HAP-1 (cell line): Measurements from ENCODE around the gene MLH3.
A peak's percentile ranks its signal among the peaks of the same experiment; 100 is the strongest.
"Not testable (repeated sequence)": the region's sequence is repeated elsewhere in the genome, so short reads cannot be mapped to it uniquely, and the experiment has no call there.

Experiments
- DNase-seq, 2 experiments: peaks; one replicate each; pipeline ENCODE4 v3.0.0-alpha.2; 2016 to 2020; ENCODE audit warnings: low spot score in 2 of 2
- H3K27me3 ChIP-seq: fragments of 250-450 bp; sonication (Bioruptor Pico); 2 replicates; pipeline ENCODE4 v1.5.1; 2020; ENCODE audit warnings: low read depth, mild to moderate bottlenecking, moderate library complexity
- H3K36me3 ChIP-seq: fragments of 250-450 bp; sonication (Bioruptor Pico); replicated peaks from 2 replicates; pipeline ENCODE4 v1.5.1; 2020; ENCODE audit warnings: mild to moderate bottlenecking
- H3K4me1 ChIP-seq: fragments of 250-450 bp; sonication (Bioruptor Pico); 2 replicates; pipeline ENCODE4 v1.5.1; 2020; ENCODE audit warnings: mild to moderate bottlenecking
- H3K4me3 ChIP-seq: fragments of 250-450 bp; sonication (Bioruptor Pico); 2 replicates; pipeline ENCODE4 v1.5.1; 2020; ENCODE audit warnings: mild to moderate bottlenecking, moderate library complexity
- H3K9me3 ChIP-seq: fragments of 250-450 bp; sonication (Bioruptor Pico); 2 replicates; pipeline ENCODE4 v1.5.1; 2020; ENCODE audit warnings: mild to moderate bottlenecking, moderate library complexity
- in situ Hi-C: fragments of 300-500 bp; cut with MboI; formaldehyde crosslinking; loops from 3 replicates; pipeline ENCODE4 v1.14.3; 2020; ENCODE audit warnings: low sequenced_read_pairs, inconsistent platforms, mixed read lengths

MLH3 gene

GRCh38 chr14:75081660-75082229, 30.5 kb upstream of the MLH3 start:
- Histone ChIP-seq H3K27me3 (no peaks in the 10 kb centered on the region), H3K36me3 (peaks cover 51% of the 10 kb centered on the region), H3K9me3 (no peaks in the 10 kb centered on the region), H3K4me3 (no peak overlapping the region), H3K4me1 (no peaks in the 10 kb centered on the region)
- in situ Hi-C loops: loop anchor here (25.0 kb wide), 1 partner anchor 144 kb away; no protein-coding TSS in a partner anchor
- DNase-seq: no peak

DNA sequence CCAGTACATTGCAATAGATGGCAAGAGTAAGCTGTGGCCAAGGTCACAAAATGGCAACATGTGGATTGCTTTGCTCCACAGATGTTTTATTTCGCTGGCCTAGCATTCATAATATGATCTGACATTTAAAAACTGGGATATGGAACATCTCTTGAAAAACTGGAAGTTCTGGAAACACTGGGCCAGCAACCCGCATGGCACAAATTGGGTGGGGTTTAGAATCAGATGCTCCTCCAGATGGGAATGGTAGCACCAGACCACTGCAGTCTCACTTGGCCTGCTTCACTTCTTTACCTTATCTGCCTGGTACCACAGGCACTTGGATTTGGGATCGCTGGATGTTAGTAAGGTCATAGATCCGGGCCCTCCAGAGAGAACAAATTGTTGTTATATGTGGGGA, 28.3 kb upstream of the MLH3 start:
- DNase-seq: no peak
- H3K4me1 ChIP-seq: no peaks in the 10 kb centered on the region
- H3K27me3 ChIP-seq: no peaks in the 10 kb centered on the region
- no peaks in the 10 kb centered on the region for H3K9me3 ChIP-seq
- peaks cover 28% of the 10 kb centered on the region for H3K36me3 ChIP-seq
- H3K4me3 ChIP-seq: no peak overlapping the region
- in situ Hi-C loops: loop anchor here (25.0 kb wide), 1 partner anchor 142 kb away; no protein-coding TSS in a partner anchor

- in situ Hi-C loops: loop anchor here (25.0 kb wide), 1 partner anchor 140 kb away; no protein-coding TSS in a partner anchor
- no peaks in the 10 kb centered on the region for H3K4me1 ChIP-seq
- H3K27me3 ChIP-seq: no peaks in the 10 kb centered on the region
- no peaks in the 10 kb centered on the region for H3K9me3 ChIP-seq
- no peak for DNase-seq
- no peak overlapping the region for H3K4me3 ChIP-seq
- H3K36me3 ChIP-seq: peaks cover 11% of the 10 kb centered on the region
Observed at GRCh38 chr14:75077794-75078193, 26.5 kb upstream of the MLH3 start.

- Histone ChIP-seq H3K36me3 (no peaks in the 10 kb centered on the region), H3K27me3 (no peaks in the 10 kb centered on the region), H3K4me1 (no peaks in the 10 kb centered on the region), H3K9me3 (no peaks in the 10 kb centered on the region), H3K4me3 (no peak overlapping the region)
- in situ Hi-C loops: no loop called here
- no peak for DNase-seq
Observed at GRCh38 chr14:75070383-75070782, 19.1 kb upstream of the MLH3 start.

- no peak for DNase-seq
- no peaks in the 10 kb centered on the region for H3K36me3 ChIP-seq
- no peaks in the 10 kb centered on the region for H3K27me3 ChIP-seq
- H3K9me3 ChIP-seq: no peaks in the 10 kb centered on the region
- no peak overlapping the region for H3K4me3 ChIP-seq
- in situ Hi-C loops: no loop called here
- no peaks in the 10 kb centered on the region for H3K4me1 ChIP-seq
Observed at GRCh38 chr14:75069811-75070145, 18.5 kb upstream of the MLH3 start.

- DNase-seq: no peak
- no peaks in the 10 kb centered on the region for H3K27me3 ChIP-seq
- H3K4me3 ChIP-seq: no peak within 1 kb of the TSS
- no peaks in the 10 kb centered on the region for H3K36me3 ChIP-seq
- H3K9me3 ChIP-seq: no peaks in the 10 kb centered on the region
- in situ Hi-C loops: no loop called here
- H3K4me1 ChIP-seq: no peaks in the 10 kb centered on the region; the same call in 1 of the 2 replicates
Observed at GRCh38 chr14:75069121-75069810, 18.0 kb upstream of the MLH3 start, which contains the start of gene ZC2HC1C. Gene ZC2HC1C, plus strand, starts transcription at chr14:75069641. Its CDS starts 933 bp downstream, at chr14:75070574.

- no peaks in the 10 kb centered on the region for H3K27me3 ChIP-seq
- in situ Hi-C loops: no loop called here
- H3K36me3 ChIP-seq: no peaks in the 10 kb centered on the region
- H3K9me3 ChIP-seq: no peaks in the 10 kb centered on the region
- no peaks in the 10 kb centered on the region; the same call in 1 of the 2 replicates for H3K4me1 ChIP-seq
- no peak for DNase-seq
- no peak overlapping the region for H3K4me3 ChIP-seq
Observed at GRCh38 chr14:75068294-75069120, 17.2 kb upstream of the MLH3 start.

- H3K4me3 ChIP-seq, H3K27me3 ChIP-seq, in situ Hi-C loops, H3K36me3 ChIP-seq, H3K4me1 ChIP-seq, H3K9me3 ChIP-seq, DNase-seq: not testable (repeated sequence)
Observed at GRCh38 chr14:75067765-75068164, 16.5 kb upstream of the MLH3 start.

DNA sequence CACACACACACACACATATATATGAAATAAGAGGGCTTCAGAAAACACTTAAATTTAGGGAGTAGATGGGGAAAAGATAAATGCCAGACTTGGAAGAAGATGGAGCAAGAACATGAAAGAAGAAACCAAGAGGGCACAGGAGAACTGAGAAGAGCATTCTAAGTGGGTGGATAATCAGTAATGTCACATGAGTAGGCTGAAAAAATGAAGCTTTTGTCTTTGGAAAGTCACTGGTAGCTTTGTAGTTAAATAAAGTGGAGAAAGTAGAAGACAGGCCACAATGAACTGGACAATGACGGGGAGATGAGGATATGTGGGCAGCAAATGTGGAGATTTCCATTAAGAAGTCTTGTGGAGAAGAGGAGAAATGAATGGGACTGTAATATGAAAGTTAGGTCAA, 15.9 kb upstream of the MLH3 start:
- H3K27me3 ChIP-seq: no peaks in the 10 kb centered on the region
- no peaks in the 10 kb centered on the region for H3K36me3 ChIP-seq
- DNase-seq: no peak
- in situ Hi-C loops: no loop called here
- no peaks in the 10 kb centered on the region for H3K9me3 ChIP-seq
- no peak overlapping the region for H3K4me3 ChIP-seq
- H3K4me1 ChIP-seq: peaks cover 4% of the 10 kb centered on the region

- H3K4me1 ChIP-seq: peaks cover 4% of the 10 kb centered on the region
- no peak overlapping the region for H3K4me3 ChIP-seq
- H3K9me3 ChIP-seq: no peaks in the 10 kb centered on the region
- no peaks in the 10 kb centered on the region for H3K36me3 ChIP-seq
- in situ Hi-C loops: no loop called here
- no peaks in the 10 kb centered on the region for H3K27me3 ChIP-seq
- no peak for DNase-seq
Observed at GRCh38 chr14:75066691-75067090, 15.4 kb upstream of the MLH3 start.

DNA sequence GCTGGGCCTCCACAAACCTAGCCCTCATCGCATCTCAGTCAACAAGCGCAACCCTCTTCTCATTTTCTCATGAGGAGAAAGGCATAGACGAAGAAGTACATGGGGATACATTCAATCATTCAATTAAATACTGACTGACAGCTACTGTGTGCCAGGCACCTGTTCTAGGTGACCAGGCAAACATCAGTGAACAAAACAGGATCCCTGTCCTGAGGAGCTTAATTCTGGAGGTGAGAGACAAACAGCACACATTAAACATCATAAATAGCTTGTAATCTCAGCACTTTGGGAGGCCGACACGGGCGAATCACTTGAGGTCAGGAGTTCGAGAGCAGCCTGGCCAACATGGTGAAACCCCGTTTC, 12.9 kb upstream of the MLH3 start:
- Histone ChIP-seq H3K36me3 (peaks cover 14% of the 10 kb centered on the region), H3K27me3 (no peaks in the 10 kb centered on the region), H3K9me3 (no peaks in the 10 kb centered on the region), H3K4me1 (peaks cover 4% of the 10 kb centered on the region), H3K4me3 (peak overlapping the region; percentile 81)
- no peak for DNase-seq
- in situ Hi-C loops: no loop called here

DNA sequence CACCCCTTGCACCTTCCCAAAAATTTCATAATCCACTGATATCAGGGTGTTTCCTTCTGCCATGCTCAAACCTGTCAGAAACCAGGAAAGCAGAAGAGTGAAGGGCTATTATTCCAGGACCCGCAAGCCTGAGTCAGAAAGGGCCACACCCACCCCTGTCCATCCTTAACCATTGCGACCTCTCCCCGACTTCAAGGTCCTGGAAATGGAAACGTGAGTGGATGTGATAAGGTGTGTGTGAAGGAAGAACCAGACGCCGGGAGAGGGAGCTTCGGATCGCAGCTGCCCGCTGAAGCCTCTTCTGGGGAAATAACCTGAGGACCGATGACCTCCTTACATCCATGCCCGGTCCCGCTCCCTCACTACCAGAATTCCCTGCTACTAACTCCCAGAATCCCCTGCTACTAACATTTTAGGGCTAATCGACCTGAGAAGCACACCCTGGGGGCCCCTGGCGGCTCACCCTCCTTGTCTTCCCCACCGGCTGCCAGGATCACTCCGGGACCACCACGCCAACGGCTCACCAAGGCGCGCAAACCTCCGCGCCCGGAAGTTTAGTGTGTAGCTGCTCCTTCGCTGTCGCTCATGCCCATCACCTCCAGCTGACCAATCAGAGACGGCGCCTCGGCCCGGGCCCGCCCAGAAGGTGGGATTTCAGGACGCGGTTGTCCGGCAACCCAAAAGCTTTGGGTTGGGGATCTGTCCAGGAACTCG, 12.4 kb upstream of the MLH3 start, which contains the start of gene ACYP1:
ACYP1 (minus strand) TSS at position 534 of the 714 bp plus-strand sequence; CDS start at position 63, 471 bp downstream.
- Histone ChIP-seq H3K4me1 (peaks cover 4% of the 10 kb centered on the region), H3K36me3 (peaks cover 14% of the 10 kb centered on the region), H3K27me3 (no peaks in the 10 kb centered on the region), H3K4me3 (peak within 1 kb of the TSS; percentile 81), H3K9me3 (no peaks in the 10 kb centered on the region)
- in situ Hi-C loops: no loop called here
- peak; percentile 86 to 95 for DNase-seq

GRCh38 chr14:75063013-75063412, 11.7 kb upstream of the MLH3 start:
- peak overlapping the region; percentile 81 for H3K4me3 ChIP-seq
- DNase-seq: no peak
- H3K36me3 ChIP-seq: peaks cover 14% of the 10 kb centered on the region
- H3K4me1 ChIP-seq: peaks cover 4% of the 10 kb centered on the region
- H3K27me3 ChIP-seq: no peaks in the 10 kb centered on the region
- in situ Hi-C loops: no loop called here
- no peaks in the 10 kb centered on the region for H3K9me3 ChIP-seq
